GM12801 (cell line): Measurements from ENCODE around the gene ORM1.
"Not testable (repeated sequence)": the region's sequence is repeated elsewhere in the genome, so short reads cannot be mapped to it uniquely, and the experiment has no call there.

Experiments used
- TF ChIP-seq, protein P1 (sequence below): IDR thresholded peaks from one replicate; pipeline ENCODE4 v1.5.1; 2011; ENCODE audit warnings: control low read depth; ENCODE audit not compliant: insufficient read length; ENCODE audit errors: extremely low read depth

Gene ORM1

GRCh38 chr9:114317665-114318357 is 5.1 kb upstream of the ORM1 start:
- TF ChIP-seq, protein P1, sequence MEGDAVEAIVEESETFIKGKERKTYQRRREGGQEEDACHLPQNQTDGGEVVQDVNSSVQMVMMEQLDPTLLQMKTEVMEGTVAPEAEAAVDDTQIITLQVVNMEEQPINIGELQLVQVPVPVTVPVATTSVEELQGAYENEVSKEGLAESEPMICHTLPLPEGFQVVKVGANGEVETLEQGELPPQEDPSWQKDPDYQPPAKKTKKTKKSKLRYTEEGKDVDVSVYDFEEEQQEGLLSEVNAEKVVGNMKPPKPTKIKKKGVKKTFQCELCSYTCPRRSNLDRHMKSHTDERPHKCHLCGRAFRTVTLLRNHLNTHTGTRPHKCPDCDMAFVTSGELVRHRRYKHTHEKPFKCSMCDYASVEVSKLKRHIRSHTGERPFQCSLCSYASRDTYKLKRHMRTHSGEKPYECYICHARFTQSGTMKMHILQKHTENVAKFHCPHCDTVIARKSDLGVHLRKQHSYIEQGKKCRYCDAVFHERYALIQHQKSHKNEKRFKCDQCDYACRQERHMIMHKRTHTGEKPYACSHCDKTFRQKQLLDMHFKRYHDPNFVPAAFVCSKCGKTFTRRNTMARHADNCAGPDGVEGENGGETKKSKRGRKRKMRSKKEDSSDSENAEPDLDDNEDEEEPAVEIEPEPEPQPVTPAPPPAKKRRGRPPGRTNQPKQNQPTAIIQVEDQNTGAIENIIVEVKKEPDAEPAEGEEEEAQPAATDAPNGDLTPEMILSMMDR, result no peak

GRCh38 chr9:114318416-114318815 is 4.5 kb upstream of the ORM1 start:
- TF ChIP-seq, protein P1, result no peak

- TF ChIP-seq, protein P1, result no peak
Measured at GRCh38 chr9:114319147-114319546, 3.8 kb upstream of the ORM1 start.

GRCh38 chr9:114321759-114322158 is 1.1 kb upstream of the ORM1 start:
- TF ChIP-seq, protein P1, result no peak

DNA sequence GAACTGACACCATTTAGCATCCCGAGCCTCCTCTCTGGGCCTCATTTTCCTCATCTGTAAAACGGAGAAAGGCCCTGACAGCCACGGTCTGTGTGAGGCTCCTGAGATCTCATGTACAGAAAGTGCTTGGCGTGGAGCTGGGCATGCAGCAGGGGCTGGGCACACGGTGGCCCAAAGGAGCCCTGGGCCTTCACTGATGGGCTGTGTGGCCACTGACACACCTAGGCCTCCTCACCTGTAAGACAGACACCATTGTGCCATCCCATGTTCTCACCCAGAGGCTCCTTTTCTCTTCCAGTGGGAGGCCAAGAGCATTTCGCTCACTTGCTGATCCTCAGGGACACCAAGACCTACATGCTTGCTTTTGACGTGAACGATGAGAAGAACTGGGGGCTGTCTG is 1.6 kb downstream of the ORM1 start:
- TF ChIP-seq, protein P1, result no peak

GRCh38 chr9:114327749-114328148 is 4.9 kb downstream of the ORM1 start:
- TF ChIP-seq, protein P1, result no peak

GRCh38 chr9:114329625-114330022 is 6.7 kb downstream of the ORM1 start, which contains the start of gene ORM2:
Gene ORM2 (plus strand): TSS chr9:114329869. CDS start chr9:114329905, 36 bp downstream.
- TF ChIP-seq, protein P1, result not testable (repeated sequence)
